Activated B cell treated with CpG ODN at 0.5 μM for 24 hours (primary cell): ENCODE data around the gene BCAS3. TPM values are rescaled to one million over a fixed set of nuclear protein-coding genes. Genes with fewer than 3 reads are reported as not detected.

Experiments
- ATAC-seq: fragments of 200-7000 bp; cut with Tn5 transposase; one replicate; pipeline ENCODE4 v1.10.0; 2021; ENCODE audit warnings: low read depth, mild to moderate bottlenecking, moderate library complexity
- CTCF ChIA-PET: fragments of 350-600 bp; sonication (Branson Sonifier 250); formaldehyde crosslinking; loops from one replicate; lab custom pipeline; 2021; ENCODE audit warnings: antibody characterized with exemption; lab: Charles Lee
- POLR2A ChIA-PET: fragments of 350-600 bp; sonication (Branson Sonifier 250); formaldehyde crosslinking; loops from one replicate; lab custom pipeline; 2021; ENCODE audit warnings: antibody characterized with exemption; lab: Charles Lee
- DNase-seq: peaks from one replicate; pipeline ENCODE4 v3.0.0; 2022
- H3K27ac Mint-ChIP-seq: one replicate; pipeline ENCODE4 v1.8.0; 2020; ENCODE audit warnings: mixed read lengths
- H3K27me3 Mint-ChIP-seq: one replicate; pipeline ENCODE4 v1.8.0; 2021; ENCODE audit warnings: mixed read lengths
- H3K36me3 Mint-ChIP-seq: one replicate; pipeline ENCODE4 v1.8.0; 2021; ENCODE audit warnings: low read depth, mixed read lengths
- H3K4me1 Mint-ChIP-seq: one replicate; pipeline ENCODE4 v1.8.0; 2021; ENCODE audit warnings: mixed read lengths
- H3K4me3 Mint-ChIP-seq: one replicate; pipeline ENCODE4 v1.8.0; 2020; ENCODE audit warnings: mild to moderate bottlenecking, mixed read lengths
- H3K9me3 Mint-ChIP-seq: one replicate; pipeline ENCODE4 v1.8.0; 2020; ENCODE audit warnings: mixed read lengths
- CTCF ChIP-seq: fragments of 200-600 bp; IDR thresholded peaks from one replicate; pipeline ENCODE4 v1.8.0; 2022; ENCODE audit warnings: antibody characterized with exemption, mild to moderate bottlenecking
- intact Hi-C: fragments of 100-400 bp; cut with micrococcal nuclease; formaldehyde crosslinking; loops from one replicate; pipeline ENCODE4 v1.15.1; 2024
- total RNA-seq: library from RNA; stranded (reverse); gene quantifications from 2 replicates; pipeline ENCODE4 v1.2.3, GENCODE V29; 2022

BCAS3 gene
- total RNA-seq, 1 donor from 2014 or later, result 37.5 TPM

- CTCF ChIA-PET, result interaction anchor here (0.9 to 1.1 kb wide), 2 partner anchors 348 to 629 kb away, joined by 3 to 4 read pairs; no protein-coding TSS in a partner anchor
- POLR2A ChIA-PET, result no interaction called here
- no peaks in the 10 kb centered on the region for H3K36me3 Mint-ChIP-seq
- H3K4me3 Mint-ChIP-seq, result no peak overlapping the region
- no peak for TF ChIP-seq CTCF
- DNase-seq (no peak), ATAC-seq (no peak)
- H3K9me3 Mint-ChIP-seq, result no peaks in the 10 kb centered on the region
- H3K27me3 Mint-ChIP-seq, result no peaks in the 10 kb centered on the region
- intact Hi-C loops, result loop anchor here (1.0 kb wide), 1 partner anchor 347 kb away; no protein-coding TSS in a partner anchor
- H3K4me1 Mint-ChIP-seq, result no peaks in the 10 kb centered on the region
- H3K27ac Mint-ChIP-seq, result no peak overlapping the region
These were observed 671.7 kb downstream of the BCAS3 start for GRCh38 chr17:61349350-61349749.

GRCh38 chr17:61351745-61352407 lies 674.2 kb downstream of the BCAS3 start:
- Mint-ChIP-seq H3K27me3 (no peaks in the 10 kb centered on the region), H3K4me3 (no peak overlapping the region), H3K27ac (no peak overlapping the region), H3K4me1 (no peaks in the 10 kb centered on the region), H3K9me3 (no peaks in the 10 kb centered on the region), H3K36me3 (no peaks in the 10 kb centered on the region)
- ChIA-PET POLR2A (no interaction called here), CTCF (interaction anchor here (1.9 kb wide), 1 partner anchor 631 kb away, joined by 4 read pairs; no protein-coding TSS in a partner anchor)
- DNase-seq (no peak), ATAC-seq (no peak)
- intact Hi-C loops, result no loop called here
- TF ChIP-seq CTCF, result no peak

- Mint-ChIP-seq H3K27ac (no peak overlapping the region), H3K9me3 (no peaks in the 10 kb centered on the region), H3K27me3 (no peaks in the 10 kb centered on the region), H3K4me3 (no peak overlapping the region), H3K36me3 (no peaks in the 10 kb centered on the region), H3K4me1 (no peaks in the 10 kb centered on the region)
- ATAC-seq, result no peak
- ChIA-PET POLR2A (no interaction called here), CTCF (no interaction called here)
- intact Hi-C loops, result no loop called here
- DNase-seq, result no peak
- no peak for TF ChIP-seq CTCF
These were observed 674.7 kb downstream of the BCAS3 start for GRCh38 chr17:61352408-61352770.

- intact Hi-C loops, result no loop called here
- Mint-ChIP-seq H3K27ac (no peak overlapping the region), H3K9me3 (no peaks in the 10 kb centered on the region), H3K27me3 (no peaks in the 10 kb centered on the region), H3K4me3 (no peak overlapping the region), H3K4me1 (no peaks in the 10 kb centered on the region), H3K36me3 (no peaks in the 10 kb centered on the region)
- TF ChIP-seq CTCF, result no peak
- ChIA-PET CTCF (no interaction called here), POLR2A (no interaction called here)
- ATAC-seq (no peak), DNase-seq (no peak)
These were observed 675.3 kb downstream of the BCAS3 start for GRCh38 chr17:61352781-61353491.

- TF ChIP-seq CTCF, result no peak
- H3K4me3 Mint-ChIP-seq, result no peak overlapping the region
These were observed 676.0 kb downstream of the BCAS3 start for GRCh38 chr17:61353615-61354014.

More at GRCh38 chr17:61353615-61354014, 676.0 kb downstream of the BCAS3 start:
- ATAC-seq (no peak), DNase-seq (no peak)
- ChIA-PET CTCF (no interaction called here), POLR2A (no interaction called here)
- Mint-ChIP-seq H3K36me3 (no peaks in the 10 kb centered on the region), H3K27ac (no peak overlapping the region), H3K4me1 (no peaks in the 10 kb centered on the region), H3K9me3 (no peaks in the 10 kb centered on the region), H3K27me3 (no peaks in the 10 kb centered on the region)
- intact Hi-C loops, result no loop called here
